Neural cell (in vitro differentiated cells): ENCODE data around the gene CDCA8. TPM values are rescaled to one million over a fixed set of nuclear protein-coding genes. Genes with fewer than 3 reads are reported as not detected.

Source experiments
- H2AFZ ChIP-seq: fragments of 200-600, 300-800 bp; sonication (generic), shearing (Covaris generic); 2 replicates; pipeline ENCODE4 v1.6.0; 2014; ENCODE audit warnings: low read depth, mild to moderate bottlenecking, antibody characterized with exemption, low read length, moderate library complexity
- H3F3A ChIP-seq: fragments of 200-600 bp; shearing (Covaris generic); 2 replicates; pipeline ENCODE4 v1.6.1; 2016; ENCODE audit warnings: mild to moderate bottlenecking, moderate library complexity, mixed read lengths, antibody characterized with exemption, low read length; ENCODE audit not compliant: insufficient read depth, poor library complexity, severe bottlenecking
- H3K27ac ChIP-seq: fragments of 200-600, 300-800 bp; sonication (generic), shearing (Covaris generic); 2 replicates; pipeline ENCODE4 v1.5.1; 2014; ENCODE audit warnings: mild to moderate bottlenecking, low read length, moderate library complexity
- H3K27me3 ChIP-seq: fragments of 300-800, 200-600 bp; sonication (generic), shearing (Covaris generic); 2 replicates; pipeline ENCODE4 v1.6.0; 2014; ENCODE audit warnings: mild to moderate bottlenecking, low read depth, low read length, moderate library complexity; ENCODE audit not compliant: insufficient read depth
- H3K36me3 ChIP-seq: fragments of 300-800, 200-600 bp; sonication (generic), shearing (Covaris generic); 2 replicates; pipeline ENCODE4 v1.5.1; 2014; ENCODE audit warnings: mild to moderate bottlenecking, antibody characterized with exemption, low read length, moderate library complexity; ENCODE audit not compliant: insufficient read depth
- H3K4me2 ChIP-seq: fragments of 300-800, 200-600 bp; sonication (generic), shearing (Covaris generic); 2 replicates; pipeline ENCODE4 v1.6.0; 2014; ENCODE audit warnings: mild to moderate bottlenecking, low read length
- H3K4me3 ChIP-seq: fragments of 300-800, 200-600 bp; sonication (generic), shearing (Covaris generic); 2 replicates; pipeline ENCODE4 v1.5.1; 2014; ENCODE audit warnings: mild to moderate bottlenecking, low read length, moderate library complexity
- H3K79me2 ChIP-seq: fragments of 200-600 bp; shearing (Covaris generic); replicated peaks from 2 replicates; pipeline ENCODE4 v1.6.0; 2014; ENCODE audit warnings: mild to moderate bottlenecking, low read length, moderate library complexity; ENCODE audit not compliant: insufficient read depth
- H3K9ac ChIP-seq: fragments of 300-800, 200-600 bp; sonication (generic), shearing (Covaris generic); 2 replicates; pipeline ENCODE4 v1.6.1; 2016; ENCODE audit warnings: mild to moderate bottlenecking, low read length, mixed read lengths
- H3K9me2 ChIP-seq: fragments of 200-600 bp; shearing (Covaris generic); 2 replicates; pipeline ENCODE4 v1.6.1; 2016; ENCODE audit warnings: mild to moderate bottlenecking, low read length, mixed read lengths; ENCODE audit not compliant: insufficient read depth
- H3K9me3 ChIP-seq: fragments of 200-600, 300-800 bp; sonication (generic), shearing (Covaris generic); 2 replicates; pipeline ENCODE4 v1.6.1; 2016; ENCODE audit warnings: mild to moderate bottlenecking, mixed run types, low read length, moderate library complexity, mixed read lengths
- H4K20me1 ChIP-seq: fragments of 200-600 bp; shearing (Covaris generic); 2 replicates; pipeline ENCODE4 v1.6.1; 2016; ENCODE audit warnings: mild to moderate bottlenecking, mixed run types; ENCODE audit not compliant: insufficient read depth
- CTCF ChIP-seq: fragments of 450-650 bp; IDR thresholded peaks from 2 replicates; pipeline ENCODE4 v1.5.1; 2014; ENCODE audit warnings: antibody characterized with exemption, mild to moderate bottlenecking, moderate library complexity; ENCODE audit not compliant: poor library complexity, severe bottlenecking
- EP300 ChIP-seq: fragments of 450-650 bp; conservative IDR thresholded peaks from 2 replicates; pipeline ENCODE4 v1.6.1; 2014; ENCODE audit warnings: antibody characterized with exemption, mild to moderate bottlenecking, moderate library complexity; ENCODE audit not compliant: poor library complexity, severe bottlenecking
- EZH2 ChIP-seq: fragments of 200-600, 300-800 bp; shearing (Covaris generic), sonication (generic); IDR thresholded peaks from 2 replicates; pipeline ENCODE4 v1.6.1; 2014; ENCODE audit warnings: antibody characterized with exemption, low read length, borderline replicate concordance, mild to moderate bottlenecking; ENCODE audit not compliant: insufficient read depth, poor library complexity, severe bottlenecking
- MXI1 ChIP-seq: fragments of 450-650 bp; conservative IDR thresholded peaks from 2 replicates; pipeline ENCODE4 v1.6.1; 2014; ENCODE audit warnings: antibody characterized with exemption, mild to moderate bottlenecking; ENCODE audit not compliant: poor library complexity, severe bottlenecking
- POLR2AphosphoS5 ChIP-seq: IDR thresholded peaks from 2 replicates; pipeline ENCODE4 v1.6.1; 2012
- RAD21 ChIP-seq: fragments of 450-650 bp; conservative IDR thresholded peaks from 2 replicates; pipeline ENCODE4 v1.6.1; 2014; ENCODE audit warnings: antibody characterized with exemption, mild to moderate bottlenecking, moderate library complexity
- REST ChIP-seq: IDR thresholded peaks from 2 replicates; pipeline ENCODE4 v1.6.1; 2012; ENCODE audit warnings: borderline replicate concordance
- SMC3 ChIP-seq: fragments of 450-650 bp; conservative IDR thresholded peaks from 2 replicates; pipeline ENCODE4 v1.6.1; 2014; ENCODE audit warnings: antibody characterized with exemption, mild to moderate bottlenecking, moderate library complexity; ENCODE audit not compliant: poor library complexity
- TAF1 ChIP-seq: IDR thresholded peaks from 2 replicates; pipeline ENCODE4 v1.6.1; 2012; ENCODE audit warnings: low read depth
- polyA plus RNA-seq: library from polyadenylated mRNA; depleted of rRNA; stranded (reverse); fragments of >200 nt; gene quantifications from 2 replicates; pipeline ENCODE4 v1.2.3, GENCODE V29; 2014
- small RNA-seq, 3 experiments: library from RNA; depleted of rRNA; stranded (forward); fragments of <200 nt; gene quantifications; one replicate each; pipeline ENCODE3, GENCODE V24; 2012

CDCA8 gene
- polyA plus RNA-seq, 1 donor from 2014 or later, result 0.72 TPM

GRCh38 chr1:37755290-37755689 is 63.0 kb downstream of the CDCA8 start:
- TF ChIP-seq SMC3, result no peak
- no peak for TF ChIP-seq RAD21
- TF ChIP-seq EP300, result no peak
- TF ChIP-seq POLR2AphosphoS5, result no peak
- no peak for TF ChIP-seq MXI1
- TF ChIP-seq EZH2, result no peak
- no peak for TF ChIP-seq CTCF
- TF ChIP-seq REST, result no peak
- no peak for TF ChIP-seq TAF1
- H3K27me3 ChIP-seq, result peaks cover 85% of the 10 kb centered on the region
- no peak overlapping the region for H2AFZ ChIP-seq
- no peaks in the 10 kb centered on the region for H3K36me3 ChIP-seq
- no peaks in the 10 kb centered on the region for H3F3A ChIP-seq
- H3K4me3 ChIP-seq, result no peak overlapping the region
- H3K79me2 ChIP-seq, result no peaks in the 10 kb centered on the region
- no peaks in the 10 kb centered on the region for H4K20me1 ChIP-seq
- H3K9ac ChIP-seq, result no peak overlapping the region
- no peak overlapping the region for H3K4me2 ChIP-seq
- H3K27ac ChIP-seq, result no peak overlapping the region
- H3K9me2 ChIP-seq, result no peaks in the 10 kb centered on the region
- no peaks in the 10 kb centered on the region for H3K9me3 ChIP-seq

- no peaks in the 10 kb centered on the region for H3K9me3 ChIP-seq
- no peaks in the 10 kb centered on the region for H3K36me3 ChIP-seq
- peaks cover 93% of the 10 kb centered on the region for H3K27me3 ChIP-seq
- H3K79me2 ChIP-seq, result no peaks in the 10 kb centered on the region
- no peak overlapping the region for H2AFZ ChIP-seq
- no peak for TF ChIP-seq POLR2AphosphoS5
- TF ChIP-seq RAD21, result no peak
- no peak for TF ChIP-seq EP300
- TF ChIP-seq TAF1, result no peak
- no peak for TF ChIP-seq REST
- no peak overlapping the region for H3K4me3 ChIP-seq
- H3K9me2 ChIP-seq, result no peaks in the 10 kb centered on the region
- no peak overlapping the region for H3K27ac ChIP-seq
- no peak overlapping the region for H3K4me2 ChIP-seq
- H4K20me1 ChIP-seq, result no peaks in the 10 kb centered on the region
- H3K9ac ChIP-seq, result no peak overlapping the region
- no peaks in the 10 kb centered on the region for H3F3A ChIP-seq
Measured at GRCh38 chr1:37755951-37756560, 63.7 kb downstream of the CDCA8 start.

Small RNAs within 50 kb of the gene (small RNA-seq; reads per million reads assigned to genes)
- gene RF00019, result 0 to 1.2 (median 0) reads per million in 3 experiments

Other genes starting within 250 kb of the CDCA8 start
- 0.20 TPM in 1 of 2 replicates, not detected in the other for gene ZC3H12A, start 217.9 kb upstream of the CDCA8 start, polyA plus RNA-seq
- gene MEAF6, start 177.8 kb upstream of the CDCA8 start, polyA plus RNA-seq, result 333 and 351 TPM in 2 replicates
- 9.5 and 15.7 TPM in 2 replicates for gene SNIP1, start 138.2 kb upstream of the CDCA8 start, polyA plus RNA-seq
- gene DNALI1, start 135.6 kb upstream of the CDCA8 start, polyA plus RNA-seq, result 33.5 and 35.0 TPM in 2 replicates
- gene GNL2, start 96.6 kb upstream of the CDCA8 start, polyA plus RNA-seq, result 31.6 and 31.7 TPM in 2 replicates
- gene RSPO1, start 57.6 kb upstream of the CDCA8 start, polyA plus RNA-seq, result 0.14 TPM in 1 of 2 replicates, not detected in the other
- 34.7 and 39.4 TPM in 2 replicates for gene EPHA10, start 72.6 kb downstream of the CDCA8 start, polyA plus RNA-seq
- gene MANEAL, start 101.3 kb downstream of the CDCA8 start, polyA plus RNA-seq, result 37.0 and 46.7 TPM in 2 replicates
- gene C1orf122, start 115.3 kb downstream of the CDCA8 start, polyA plus RNA-seq, result 133 and 143 TPM in 2 replicates
- 27.6 and 34.1 TPM in 2 replicates for gene YRDC, start 115.7 kb downstream of the CDCA8 start, polyA plus RNA-seq
- 3.7 and 3.8 TPM in 2 replicates for gene MTF1, start 167.1 kb downstream of the CDCA8 start, polyA plus RNA-seq